Effector memory CD8-positive, alpha-beta T cell (primary cell): ENCODE data around the gene RNF130.

ENCODE experiments used
- ATAC-seq: fragments of 150-1000 bp; cut with Tn5 transposase; replicated peaks from 2 replicates; pipeline ENCODE4 v1.10.0; 2021; ENCODE audit warnings: mild to moderate bottlenecking, moderate library complexity
- DNase-seq, 3 experiments: peaks; one replicate each; pipeline ENCODE4 v3.0.0; 2021
- H3K27ac Mint-ChIP-seq, 2 donors: one replicate each; pipeline ENCODE4 v1.8.0; 2022; ENCODE audit warnings: mild to moderate bottlenecking in 2 of 2, mixed read lengths in 2 of 2, moderate library complexity in 2 of 2
- H3K27me3 Mint-ChIP-seq, 2 donors: one replicate each; pipeline ENCODE4 v1.8.0; 2022; ENCODE audit warnings: mixed read lengths in 2 of 2
- H3K36me3 Mint-ChIP-seq: one replicate; pipeline ENCODE4 v1.8.0; 2022; ENCODE audit warnings: mild to moderate bottlenecking, moderate library complexity, mixed read lengths; ENCODE audit not compliant: insufficient read depth
- H3K4me1 Mint-ChIP-seq, 2 donors: one replicate each; pipeline ENCODE4 v1.8.0; 2022; ENCODE audit warnings: low read depth in 2 of 2, mixed read lengths in 2 of 2
- H3K4me3 Mint-ChIP-seq, 2 donors: one replicate each; pipeline ENCODE4 v1.8.0; 2022; ENCODE audit warnings: mild to moderate bottlenecking in 2 of 2, mixed read lengths in 2 of 2, moderate library complexity in 2 of 2
- H3K9me3 Mint-ChIP-seq, 2 donors: one replicate each; pipeline ENCODE4 v1.8.0; 2022; ENCODE audit warnings: mixed read lengths in 2 of 2

The RNF130 gene

DNA sequence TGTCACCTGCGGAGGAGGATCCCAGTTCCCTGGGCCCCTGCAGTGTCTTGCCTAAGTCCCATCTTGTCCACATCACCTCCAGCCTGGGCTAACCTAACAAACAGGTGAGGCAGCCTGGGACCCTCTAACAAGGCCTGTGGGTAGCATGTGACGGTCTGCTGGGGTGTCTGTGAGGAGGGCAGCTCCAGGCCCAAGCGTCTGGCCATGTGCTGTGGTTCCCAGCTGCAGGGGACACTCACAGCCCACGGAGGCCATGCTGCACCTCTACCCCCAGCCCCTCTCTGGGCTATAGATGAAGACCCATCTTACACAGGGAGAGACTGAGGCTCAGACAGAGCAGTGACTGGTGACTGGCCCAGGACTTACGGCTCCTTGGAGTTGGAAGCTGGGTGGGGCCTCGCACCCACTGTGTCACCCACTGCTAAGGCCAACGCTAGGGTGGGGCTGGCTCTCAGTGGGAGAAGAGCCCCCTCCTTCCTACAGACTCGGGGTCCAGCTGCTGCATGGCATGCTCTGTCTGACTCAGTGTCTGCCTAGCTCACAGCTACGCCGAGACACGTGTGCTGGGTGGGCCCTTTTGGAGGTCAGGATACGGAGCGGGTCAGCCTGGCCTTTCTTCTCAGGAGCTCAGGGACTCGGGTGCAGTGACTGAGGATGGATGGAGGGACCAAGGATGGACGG is 40.8 kb upstream of the RNF130 start:
- H3K27ac Mint-ChIP-seq: no peak overlapping the region
- H3K36me3 Mint-ChIP-seq: peaks cover 5% of the 10 kb centered on the region
- ATAC-seq (no peak), DNase-seq (no peak)
- H3K27me3 Mint-ChIP-seq: peaks cover 6 to 28% of the 10 kb centered on the region in 2 donors
- no peak overlapping the region for H3K4me3 Mint-ChIP-seq
- peaks cover under 1 to 2% of the 10 kb centered on the region in 2 donors for H3K9me3 Mint-ChIP-seq
- no peaks in the 10 kb centered on the region for H3K4me1 Mint-ChIP-seq

DNA sequence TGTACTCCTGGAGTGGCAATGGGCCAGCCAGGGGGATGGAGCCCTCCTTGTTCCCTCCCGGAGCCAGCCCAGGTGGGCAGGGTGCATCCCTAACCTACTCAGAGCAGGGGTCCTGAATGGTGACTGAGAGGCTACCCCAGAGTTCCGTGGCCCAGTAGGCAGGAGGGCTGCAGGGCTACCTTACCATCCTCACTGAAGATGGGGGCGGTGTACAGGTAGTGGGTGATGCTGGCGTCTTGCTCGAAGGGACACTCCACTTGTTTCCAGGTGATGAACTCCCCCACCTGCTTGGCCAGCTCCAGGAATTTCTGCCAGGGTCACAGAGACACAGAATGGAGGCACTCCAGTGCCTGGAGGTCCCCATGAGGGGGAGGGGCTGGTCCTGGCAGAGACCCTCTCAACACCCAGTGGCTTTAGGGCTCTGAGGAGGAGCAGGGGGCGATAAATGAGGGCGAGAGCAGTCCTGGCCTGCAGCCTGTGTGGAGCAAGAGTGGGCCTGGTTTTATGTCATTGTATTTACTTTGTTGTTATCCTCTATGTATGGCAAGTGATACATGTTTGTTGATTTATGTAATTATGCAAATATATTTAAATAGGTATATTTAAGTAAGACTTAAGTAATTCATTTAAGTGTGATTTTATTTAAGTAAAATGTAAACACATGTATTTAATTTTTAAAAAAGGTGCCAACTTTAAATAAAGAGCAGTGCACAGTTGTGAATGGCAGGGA is 39.9 kb upstream of the RNF130 start:
- DNase-seq: no peak
- peaks cover 5% of the 10 kb centered on the region for H3K36me3 Mint-ChIP-seq
- no peaks in the 10 kb centered on the region for H3K4me1 Mint-ChIP-seq
- no peak for ATAC-seq
- no peak overlapping the region for H3K4me3 Mint-ChIP-seq
- peaks cover 6 to 28% of the 10 kb centered on the region in 2 donors for H3K27me3 Mint-ChIP-seq
- peaks cover 2 to 9% of the 10 kb centered on the region in 2 donors for H3K9me3 Mint-ChIP-seq
- no peak overlapping the region for H3K27ac Mint-ChIP-seq

GRCh38 chr5:180109920-180110319 is 38.4 kb upstream of the RNF130 start:
- DNase-seq (no peak), ATAC-seq (no peak)
- no peaks in the 10 kb centered on the region for H3K4me1 Mint-ChIP-seq

GRCh38 chr5:180107005-180107404 is 35.4 kb upstream of the RNF130 start:
- ATAC-seq: no peak
- H3K9me3 Mint-ChIP-seq: peaks cover 2 to 11% of the 10 kb centered on the region in 2 donors
- no peak for DNase-seq
- peaks cover 11 to 32% of the 10 kb centered on the region in 2 donors for H3K27me3 Mint-ChIP-seq
- H3K36me3 Mint-ChIP-seq: peaks cover 2% of the 10 kb centered on the region
- no peak overlapping the region for H3K27ac Mint-ChIP-seq
- H3K4me1 Mint-ChIP-seq: no peaks in the 10 kb centered on the region
- no peak overlapping the region for H3K4me3 Mint-ChIP-seq

More at GRCh38 chr5:180109920-180110319, 38.4 kb upstream of the RNF130 start:
- H3K36me3 Mint-ChIP-seq: peaks cover 2% of the 10 kb centered on the region
- H3K27me3 Mint-ChIP-seq: peaks cover 6 to 28% of the 10 kb centered on the region in 2 donors
- H3K9me3 Mint-ChIP-seq: peaks cover 2 to 11% of the 10 kb centered on the region in 2 donors
- H3K4me3 Mint-ChIP-seq: no peak overlapping the region
- H3K27ac Mint-ChIP-seq: no peak overlapping the region

- Mint-ChIP-seq H3K4me3 (no peak overlapping the region), H3K9me3 (peaks cover 2 to 11% of the 10 kb centered on the region in 2 donors), H3K36me3 (peaks cover 2% of the 10 kb centered on the region), H3K4me1 (no peaks in the 10 kb centered on the region), H3K27me3 (peaks cover 11 to 24% of the 10 kb centered on the region in 2 donors), H3K27ac (no peak overlapping the region)
- ATAC-seq: no peak
- DNase-seq: no peak
Observed at GRCh38 chr5:180105827-180106312, 34.3 kb upstream of the RNF130 start.

DNA sequence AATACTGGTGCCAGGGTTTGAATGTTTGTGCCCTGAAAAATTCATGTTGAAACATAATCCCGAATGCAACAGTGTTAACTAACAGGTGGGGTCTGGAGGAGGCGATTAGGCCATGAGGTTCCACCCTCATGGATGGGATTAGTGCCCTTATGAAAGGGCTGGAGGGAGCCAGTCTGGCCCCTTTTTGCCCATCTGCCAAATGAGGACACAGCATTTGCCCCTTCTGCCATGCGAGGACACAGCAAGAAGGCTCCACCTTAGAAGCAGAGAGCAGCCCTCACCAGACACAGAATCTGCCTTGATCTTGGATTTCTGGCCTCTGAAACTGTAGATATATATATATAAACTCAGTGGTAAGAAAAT is 32.6 kb upstream of the RNF130 start:
- Mint-ChIP-seq H3K4me3 (no peak overlapping the region), H3K4me1 (no peaks in the 10 kb centered on the region), H3K27ac (no peak overlapping the region)

DNA sequence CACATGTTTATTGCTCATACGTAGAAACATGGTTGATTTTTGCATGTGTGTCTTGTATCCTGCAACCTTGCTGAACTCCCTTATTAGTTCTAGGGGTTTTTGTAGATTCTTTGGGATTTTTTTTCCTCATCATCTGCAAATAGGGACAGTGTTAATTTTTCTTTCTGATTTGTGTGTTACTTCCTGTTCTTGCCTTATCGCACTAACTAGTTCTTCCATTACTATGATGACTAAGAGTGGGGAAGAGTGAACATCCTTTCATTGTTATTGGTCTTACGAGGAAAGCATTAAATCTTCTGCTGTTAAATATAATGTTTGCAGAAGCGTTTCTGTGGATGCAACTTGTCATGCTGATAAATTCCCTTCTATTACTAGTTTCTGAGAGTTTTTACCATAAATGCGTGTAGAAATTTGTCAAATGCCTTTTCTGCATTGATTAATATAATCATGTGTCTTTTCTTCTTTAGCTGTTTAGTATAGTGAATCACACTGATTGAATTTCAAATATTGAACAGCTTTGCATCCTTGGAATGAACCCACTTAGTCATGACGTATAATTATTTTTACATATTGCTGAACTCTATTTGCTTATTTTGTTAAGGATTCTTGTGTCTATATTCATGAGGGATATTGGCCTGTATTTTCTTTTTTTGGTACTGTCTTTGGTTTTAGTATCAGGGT is 32.1 kb upstream of the RNF130 start:
- peaks cover 9 to 21% of the 10 kb centered on the region in 2 donors for H3K27me3 Mint-ChIP-seq
- ATAC-seq (no peak), DNase-seq (no peak)
- peaks cover 2 to 11% of the 10 kb centered on the region in 2 donors for H3K9me3 Mint-ChIP-seq
- H3K4me3 Mint-ChIP-seq: no peak overlapping the region
- H3K36me3 Mint-ChIP-seq: no peaks in the 10 kb centered on the region
- H3K27ac Mint-ChIP-seq: no peak overlapping the region
- H3K4me1 Mint-ChIP-seq: no peaks in the 10 kb centered on the region

More for the DNA sequence above, 32.6 kb upstream of the RNF130 start:
- Mint-ChIP-seq H3K27me3 (peaks cover 11 to 21% of the 10 kb centered on the region in 2 donors), H3K36me3 (no peaks in the 10 kb centered on the region), H3K9me3 (peaks cover 2 to 11% of the 10 kb centered on the region in 2 donors)
- no peak for DNase-seq
- no peak for ATAC-seq

DNA sequence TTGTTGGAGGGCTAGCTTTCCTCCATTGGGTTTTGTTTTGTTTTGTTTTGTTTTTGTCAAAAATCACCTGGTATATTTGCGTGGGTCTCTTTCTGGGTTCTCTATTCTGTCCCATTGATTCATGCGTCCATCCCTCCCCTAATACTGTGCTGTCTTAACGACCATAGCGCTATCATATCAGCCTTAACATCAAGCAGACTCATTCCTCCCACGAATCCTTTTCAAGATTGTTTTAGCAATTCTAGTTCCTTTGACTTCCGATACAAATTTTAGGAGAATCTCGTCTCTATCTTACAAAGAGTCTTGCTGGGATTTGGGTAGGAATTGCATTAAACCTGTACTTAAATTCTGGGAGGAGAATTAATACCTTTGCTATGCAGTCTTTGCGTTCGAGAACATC is 31.1 kb upstream of the RNF130 start:
- ATAC-seq: no peak
- H3K9me3 Mint-ChIP-seq: peaks cover 0 to 11% of the 10 kb centered on the region in 2 donors
- H3K4me1 Mint-ChIP-seq: no peaks in the 10 kb centered on the region
- no peak overlapping the region for H3K4me3 Mint-ChIP-seq
- H3K36me3 Mint-ChIP-seq: no peaks in the 10 kb centered on the region
- H3K27ac Mint-ChIP-seq: no peak overlapping the region
- DNase-seq: no peak
- peaks cover 6 to 29% of the 10 kb centered on the region in 2 donors for H3K27me3 Mint-ChIP-seq

DNA sequence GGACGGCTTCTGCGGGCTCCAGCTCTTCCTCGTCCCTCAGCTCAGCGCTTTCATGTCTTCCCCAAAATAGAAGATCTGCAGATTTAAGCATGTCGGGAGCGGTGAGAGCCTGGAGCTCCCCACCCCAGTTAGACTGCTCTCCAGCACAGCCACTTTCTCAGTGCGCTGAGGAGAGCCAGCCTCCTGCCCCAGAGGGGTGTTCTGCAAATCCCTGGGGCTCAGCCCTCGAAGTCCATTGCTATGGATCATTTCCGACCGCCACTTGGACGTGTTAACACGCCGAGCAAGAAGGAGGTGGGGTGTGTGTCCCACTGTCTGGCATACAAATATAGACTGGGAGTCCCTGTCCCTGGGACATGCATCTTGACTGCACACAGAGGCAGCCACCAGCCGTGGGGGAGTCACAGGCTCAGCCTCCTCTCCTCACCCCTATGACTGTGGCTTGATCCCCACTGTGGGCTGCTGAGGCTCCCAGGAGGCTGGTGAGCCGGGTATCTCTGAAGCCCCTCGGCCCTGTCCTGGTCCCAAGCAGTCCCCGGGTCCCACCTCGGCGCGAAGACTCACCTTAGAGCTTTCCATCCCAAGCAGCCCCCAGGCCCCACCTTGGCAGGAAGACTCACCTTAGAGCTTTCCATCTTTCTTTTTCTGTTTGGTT is 30.0 kb upstream of the RNF130 start:
- DNase-seq (no peak), ATAC-seq (no peak)
- Mint-ChIP-seq H3K4me1 (no peaks in the 10 kb centered on the region), H3K27me3 (peaks cover 13 to 35% of the 10 kb centered on the region in 2 donors), H3K36me3 (no peaks in the 10 kb centered on the region), H3K9me3 (peaks cover 0 to 3% of the 10 kb centered on the region in 2 donors), H3K4me3 (no peak overlapping the region), H3K27ac (no peak overlapping the region)

DNA sequence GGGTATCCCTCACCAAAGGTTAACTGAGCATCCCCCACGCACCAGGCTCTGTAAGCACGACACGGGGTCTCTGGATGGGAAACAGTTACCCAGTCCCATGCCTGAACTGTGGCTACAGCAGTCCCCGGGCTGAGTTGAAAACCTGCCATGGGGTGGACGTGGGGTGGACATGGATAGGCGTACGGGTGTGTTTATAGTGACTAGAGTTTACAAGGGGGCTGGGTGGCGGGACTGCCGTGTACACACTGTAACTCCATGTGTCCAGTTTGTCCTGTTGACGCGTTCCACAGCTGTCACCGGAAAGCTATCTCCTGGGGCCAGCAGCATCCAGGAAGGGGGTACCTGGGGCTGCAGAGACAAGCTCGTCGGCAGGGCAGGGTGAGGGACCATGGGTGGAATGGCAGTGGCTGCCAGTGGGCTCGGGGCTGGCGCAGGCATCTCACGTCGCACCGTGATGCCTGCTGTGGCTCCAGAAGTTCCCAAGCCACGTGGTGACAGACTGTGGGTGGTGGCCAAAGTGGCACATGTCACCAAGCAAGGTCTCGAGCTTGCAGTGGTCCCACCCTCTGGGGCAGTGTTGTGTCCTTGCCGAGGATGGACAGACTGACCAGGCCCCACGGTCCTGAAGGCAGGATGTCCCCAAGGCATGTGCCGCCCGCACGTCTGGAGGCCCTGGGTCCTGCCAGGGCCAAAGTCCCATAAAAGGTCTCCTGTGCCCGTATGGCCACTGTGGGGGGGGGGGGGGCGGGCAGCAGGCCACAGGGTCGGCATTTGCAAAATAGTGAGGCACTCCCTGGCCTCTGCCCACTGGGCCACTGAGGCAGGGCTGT is 29.3 kb upstream of the RNF130 start:
- H3K27ac Mint-ChIP-seq: no peak overlapping the region
- DNase-seq: no peak
- no peaks in the 10 kb centered on the region for H3K9me3 Mint-ChIP-seq
- no peak for ATAC-seq
- H3K36me3 Mint-ChIP-seq: no peaks in the 10 kb centered on the region
- no peaks in the 10 kb centered on the region for H3K4me1 Mint-ChIP-seq
- H3K27me3 Mint-ChIP-seq: peaks cover 13 to 35% of the 10 kb centered on the region in 2 donors
- no peak overlapping the region for H3K4me3 Mint-ChIP-seq

DNA sequence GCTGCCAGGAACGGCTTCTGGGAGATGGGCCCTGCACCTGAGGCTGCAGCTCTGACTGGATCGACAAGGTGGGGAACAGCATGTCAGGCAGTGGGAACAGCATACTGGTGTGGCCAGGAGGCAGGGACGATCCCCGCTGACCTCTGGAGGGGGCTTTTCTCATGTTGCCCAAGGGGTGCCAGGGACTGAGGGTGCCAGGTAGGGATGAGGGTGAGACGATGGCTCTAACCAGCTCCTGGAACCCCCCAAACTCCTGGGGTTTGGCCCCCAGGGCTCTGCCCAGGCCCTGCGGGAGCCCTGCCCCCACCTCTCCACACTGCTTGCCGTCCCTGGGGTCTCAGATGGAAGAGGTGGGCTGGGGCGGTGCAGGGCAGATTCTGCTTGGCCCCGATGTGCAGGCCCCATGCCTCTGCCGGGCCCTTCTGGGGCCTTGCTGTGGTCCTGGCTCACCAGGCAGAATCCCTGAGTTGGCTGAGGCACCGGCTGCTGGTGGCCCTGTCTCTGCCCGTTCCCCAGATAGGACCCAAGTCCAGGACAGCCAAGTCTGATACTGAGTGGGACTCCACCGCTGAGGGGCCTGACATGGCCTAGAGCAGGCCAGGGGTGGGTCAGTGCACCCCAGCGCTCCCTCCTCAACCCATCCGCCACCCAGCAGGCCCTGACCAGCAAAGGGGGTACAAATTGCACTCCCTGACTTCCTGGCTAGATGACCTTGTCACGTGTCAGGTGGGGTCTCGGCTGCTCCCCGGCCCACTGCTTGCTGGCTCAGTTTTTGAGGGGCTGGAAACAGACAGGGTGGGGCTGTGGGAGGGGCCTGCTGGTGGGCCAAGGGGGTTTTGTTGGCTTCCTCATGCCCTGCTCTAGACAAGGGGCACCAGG is 28.4 kb upstream of the RNF130 start:
- Mint-ChIP-seq H3K9me3 (no peaks in the 10 kb centered on the region), H3K4me3 (no peak overlapping the region), H3K27me3 (peaks cover 20 to 43% of the 10 kb centered on the region in 2 donors), H3K27ac (no peak overlapping the region), H3K36me3 (no peaks in the 10 kb centered on the region), H3K4me1 (peaks cover 0 to 2% of the 10 kb centered on the region in 2 donors)
- DNase-seq (no peak), ATAC-seq (no peak)
